ENCODE results near the gene SPATC1L.
A peak's percentile ranks its signal among the peaks of the same experiment; 100 is the strongest.
"Not testable (repeated sequence)": the region's sequence is repeated elsewhere in the genome, so short reads cannot be mapped to it uniquely, and the experiment has no call there.

The SPATC1L gene

DNA sequence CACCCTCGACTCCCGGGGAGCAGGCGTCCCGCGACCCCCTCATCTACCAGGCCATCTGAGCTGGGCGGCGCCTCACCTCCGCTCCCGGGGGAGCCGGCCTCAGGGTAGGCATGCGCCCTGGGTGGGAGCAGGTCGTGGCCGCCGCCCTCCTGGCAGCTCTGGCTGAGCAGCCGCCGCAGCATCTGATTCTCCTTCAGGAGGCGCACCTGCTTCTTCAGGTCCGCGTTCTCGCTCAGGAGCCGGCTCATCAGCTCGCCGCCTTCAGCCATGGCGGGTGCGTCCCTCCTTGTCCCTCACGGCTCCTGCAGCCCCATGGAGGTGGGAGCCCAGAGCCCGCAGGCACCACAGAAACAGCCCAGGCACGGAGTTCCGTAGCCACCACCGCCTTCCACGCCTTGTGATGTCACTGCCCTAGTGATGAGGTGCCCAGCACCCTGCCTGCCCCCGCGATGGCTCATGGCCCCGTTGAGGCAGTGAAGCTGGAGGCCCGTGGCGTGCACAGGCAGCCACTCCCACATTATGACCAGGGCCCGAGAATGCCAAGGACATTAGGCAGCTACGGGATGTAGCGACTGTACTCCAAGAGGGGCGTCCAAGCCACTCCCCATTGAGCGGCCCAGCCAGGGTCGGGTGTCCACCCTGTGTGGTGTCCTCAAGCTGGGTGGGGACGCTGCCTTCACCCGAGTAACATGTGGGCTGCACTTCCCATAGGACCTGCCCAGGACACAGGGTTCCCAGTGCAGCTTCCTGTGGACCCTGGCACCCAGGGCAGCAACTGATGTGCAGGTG lies 1.5 kb downstream of the SPATC1L start:
- DNase-seq (ENCODE audit: low read depth): no peak

DNA sequence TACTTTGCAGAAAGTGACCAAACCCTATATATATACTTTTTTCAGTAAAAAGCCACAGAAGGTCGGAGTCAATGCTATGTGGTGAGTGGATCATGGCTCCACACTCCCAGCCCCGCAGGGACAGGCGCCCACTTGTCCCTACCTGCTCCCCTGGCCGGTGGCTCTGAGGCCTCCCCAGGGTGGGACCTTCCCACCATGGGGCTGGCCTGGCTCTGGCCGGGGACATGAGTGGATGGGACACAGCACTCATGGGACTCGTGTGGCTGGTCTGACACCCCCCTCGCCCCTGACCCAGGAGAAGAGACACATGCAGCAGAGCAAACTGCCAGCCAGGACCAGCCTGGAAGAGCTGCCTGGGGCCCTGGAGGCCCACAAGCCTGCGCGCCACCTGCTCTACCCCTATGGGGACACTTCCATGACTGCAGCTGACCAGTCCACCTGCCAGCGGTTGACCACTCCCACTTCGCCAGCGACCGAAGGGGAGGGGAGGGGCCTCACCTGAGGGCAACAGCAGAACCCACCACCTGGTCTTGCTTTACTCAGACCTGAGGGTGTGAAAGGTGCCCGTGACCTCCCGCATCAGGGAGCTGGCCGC lies 2.2 kb downstream of the SPATC1L start:
- no peak for DNase-seq (ENCODE audit: low read depth)

DNA sequence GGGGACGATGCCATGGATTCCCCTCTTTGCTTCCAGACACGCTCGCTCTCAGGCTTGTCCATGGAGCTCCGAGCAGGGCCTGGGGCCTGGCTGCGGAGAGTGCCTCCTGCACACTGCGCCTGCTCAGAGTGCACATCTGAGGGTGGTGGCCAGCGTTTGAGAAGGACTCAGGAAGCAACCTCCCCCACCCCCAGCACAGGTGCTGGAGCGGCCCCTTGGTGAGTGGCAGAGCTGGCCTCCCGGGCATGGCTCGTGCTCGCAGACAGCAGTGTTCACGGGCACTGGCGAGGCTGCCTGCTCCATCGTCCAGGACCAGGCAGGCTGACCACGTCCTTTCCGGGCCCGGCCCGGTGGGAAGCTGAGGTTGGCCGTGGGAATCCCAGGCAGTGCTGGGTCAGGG lies 2.8 kb downstream of the SPATC1L start:
- DNase-seq (ENCODE audit: low read depth): no peak

DNA sequence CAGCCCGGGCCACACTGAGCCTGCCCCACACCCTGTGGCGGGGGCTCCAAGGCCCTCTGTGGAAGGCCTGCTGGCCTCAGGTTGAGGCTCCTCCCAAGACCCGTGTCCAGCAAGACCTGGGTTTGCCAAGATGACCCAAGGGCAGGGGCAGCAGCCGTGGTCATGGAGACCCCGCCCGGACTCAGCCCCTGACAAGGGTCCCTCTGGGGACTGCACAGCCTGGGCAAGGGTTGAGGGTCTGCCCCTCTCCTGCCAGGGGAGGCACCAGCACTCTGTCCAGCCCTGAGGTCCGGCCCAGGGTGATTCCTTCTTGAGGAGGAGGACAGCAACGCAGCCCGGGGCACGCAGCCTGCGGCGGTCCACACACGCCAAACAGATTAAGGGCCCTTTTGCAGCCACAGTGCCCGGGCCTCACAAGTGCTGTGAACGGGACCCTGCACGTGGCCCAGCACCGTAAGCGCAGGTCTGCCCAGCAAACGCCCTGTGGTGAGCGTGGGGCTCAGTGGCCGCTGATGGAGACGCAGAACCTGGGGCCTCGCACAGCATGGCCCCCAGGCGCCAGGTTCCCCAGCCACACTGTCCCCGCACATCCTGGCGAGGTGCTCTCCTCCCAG lies 3.4 kb downstream of the SPATC1L start:
- no peak for DNase-seq (ENCODE audit: low read depth)

DNA sequence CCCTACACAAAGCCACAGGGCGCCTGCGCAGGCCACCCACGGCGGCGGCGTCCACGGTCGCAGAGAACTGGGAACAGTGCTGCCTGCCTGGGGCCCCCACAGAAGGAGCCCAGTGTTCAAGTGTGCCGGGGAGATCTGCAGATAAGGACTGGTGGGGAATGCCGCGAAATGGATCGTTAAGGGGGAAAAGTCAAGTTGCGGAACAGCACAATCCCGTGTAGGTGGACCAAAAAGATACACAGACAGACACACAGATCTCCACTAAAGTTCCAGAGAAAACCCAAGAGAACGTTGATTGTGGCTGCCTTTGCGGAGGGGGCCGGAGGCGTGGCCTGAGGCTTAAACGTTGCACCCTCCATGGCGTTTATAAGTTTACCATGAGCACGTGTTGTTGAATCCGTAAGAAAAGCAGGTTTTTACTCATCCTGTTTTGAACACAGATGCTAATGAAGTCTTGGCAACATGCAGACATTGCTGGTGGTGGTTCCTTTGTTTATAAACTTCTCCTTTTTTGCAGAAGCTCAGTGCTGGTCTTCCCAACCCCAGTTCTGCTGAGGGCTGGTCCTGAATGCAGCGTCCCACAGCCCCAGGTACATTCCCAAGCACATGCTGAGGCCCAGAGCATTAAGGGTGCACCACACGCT lies 4.1 kb downstream of the SPATC1L start:
- DNase-seq (ENCODE audit: low read depth): no peak

DNA sequence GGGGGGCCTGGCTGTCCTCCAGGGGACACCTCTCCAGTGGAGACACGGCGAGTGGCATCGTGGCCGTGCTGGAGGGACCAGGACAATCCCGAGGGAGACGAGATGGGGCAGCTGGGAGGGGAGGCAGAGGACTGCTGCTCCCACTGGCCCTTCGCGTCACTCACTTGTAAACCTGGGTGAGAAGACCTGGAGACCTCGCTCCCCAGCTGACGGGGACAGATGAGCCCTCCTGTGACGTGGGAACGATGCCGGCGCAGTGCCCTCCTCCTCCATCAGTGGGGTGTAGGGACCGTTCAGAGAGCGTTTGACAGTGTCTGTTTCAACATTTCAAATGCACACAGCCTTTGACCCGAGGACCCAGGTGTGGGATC lies 4.6 kb downstream of the SPATC1L start:
- no peak for DNase-seq (ENCODE audit: low read depth)

DNA sequence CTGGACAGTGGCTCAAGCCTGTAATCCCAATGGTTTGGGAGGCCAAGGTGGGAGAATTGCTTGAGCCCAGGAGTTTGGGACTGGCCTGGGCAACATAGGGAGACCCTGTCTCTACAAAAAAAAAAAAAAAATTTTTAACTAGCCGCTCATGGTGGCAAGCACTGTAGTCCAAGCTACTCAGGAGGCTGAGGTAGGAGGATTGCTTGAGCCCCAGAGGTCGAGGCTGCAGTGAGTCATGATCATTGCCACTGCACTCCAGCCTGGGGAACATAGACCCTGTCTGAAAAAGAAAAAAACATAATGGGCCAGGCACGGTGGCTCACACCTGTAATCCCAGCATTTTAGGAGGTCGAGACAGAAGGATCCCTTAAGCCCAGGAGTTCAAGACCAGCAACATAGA lies 5.3 kb downstream of the SPATC1L start:
- no peak for DNase-seq (ENCODE audit: low read depth)

DNA sequence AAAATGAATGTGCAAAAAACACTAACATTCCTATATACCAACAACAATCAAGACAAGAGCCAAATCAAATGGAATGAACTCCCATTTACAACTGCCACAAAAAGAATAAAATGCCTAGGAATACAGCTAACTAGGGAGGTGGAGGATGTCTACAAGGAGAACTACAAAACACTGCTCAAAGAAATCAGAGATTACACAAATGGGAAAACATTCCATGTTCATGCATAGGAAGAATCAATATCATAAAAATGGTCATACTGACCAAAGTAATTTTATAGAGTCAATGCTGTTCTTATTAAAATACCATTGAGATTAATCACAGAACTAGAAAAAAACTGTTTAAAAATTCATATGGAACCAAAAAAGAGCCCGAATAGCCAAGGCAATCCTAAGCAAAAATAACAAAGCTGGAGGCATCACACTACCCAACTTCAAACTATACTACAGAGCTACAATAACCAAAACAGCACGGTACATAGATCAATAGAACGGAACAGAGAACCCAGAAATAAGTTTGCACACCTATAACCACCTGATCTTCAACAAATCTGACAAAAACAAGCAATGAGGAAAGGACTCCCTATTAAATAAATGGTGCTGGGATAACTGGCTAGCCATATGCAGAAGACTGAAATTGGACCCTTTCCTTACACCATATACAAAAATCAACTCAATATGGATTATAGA lies 7.7 kb downstream of the SPATC1L start:
- DNase-seq (ENCODE audit: low read depth): not testable (repeated sequence)

DNA sequence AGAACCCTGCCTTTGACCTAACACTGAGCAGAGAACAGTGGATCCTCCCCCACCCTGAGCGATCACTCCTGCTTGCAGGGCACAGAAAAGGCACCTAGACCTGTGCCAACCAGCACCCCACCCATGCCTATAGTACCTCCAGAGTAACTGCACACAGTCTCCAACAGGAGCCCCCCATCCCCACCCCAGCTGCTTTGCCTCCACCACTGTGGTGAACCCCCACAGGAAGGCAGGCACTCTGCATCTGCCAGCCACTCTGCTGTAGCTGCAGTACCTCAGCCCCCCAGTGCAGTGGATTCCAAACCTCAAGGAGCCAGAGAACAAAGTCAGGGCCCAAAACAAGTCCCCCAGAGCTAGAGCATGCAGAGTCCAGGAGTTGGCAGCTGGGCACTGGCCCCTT lies 10.7 kb downstream of the SPATC1L start:
- DNase-seq (ENCODE audit: low read depth): no peak

DNA sequence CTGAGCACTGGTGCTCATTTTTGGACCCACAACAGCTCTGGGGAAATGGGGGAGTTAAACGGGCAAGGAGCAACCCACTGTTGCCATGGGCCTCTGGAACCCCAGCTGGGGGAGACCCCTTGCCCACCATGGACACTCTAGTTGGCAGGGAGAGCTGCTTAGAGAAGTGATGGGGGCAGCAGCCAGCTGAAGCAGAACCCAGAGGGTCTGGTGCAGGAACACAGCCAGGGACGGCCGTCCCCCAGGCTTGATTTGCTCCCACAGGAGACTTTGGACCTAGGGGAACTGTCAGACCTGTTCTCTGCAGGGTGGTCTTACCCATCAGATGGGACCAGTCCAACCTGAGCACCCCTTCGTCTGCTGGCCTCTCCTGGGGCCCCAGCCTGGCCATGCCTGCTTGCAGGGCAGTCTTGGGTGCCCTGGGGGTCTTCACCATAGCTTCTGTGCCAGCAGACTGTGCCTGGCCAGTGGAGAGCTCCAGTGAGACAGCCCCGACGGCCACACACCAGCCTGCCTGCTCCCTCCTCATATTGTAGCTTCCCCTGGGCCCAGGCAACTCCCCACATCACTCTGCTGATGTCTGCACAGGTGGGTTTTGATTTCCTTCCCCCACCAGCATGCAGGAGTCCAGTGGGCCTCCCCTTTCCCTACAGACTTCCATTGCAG lies 11.3 kb downstream of the SPATC1L start:
- DNase-seq (ENCODE audit: low read depth): no peak

DNA sequence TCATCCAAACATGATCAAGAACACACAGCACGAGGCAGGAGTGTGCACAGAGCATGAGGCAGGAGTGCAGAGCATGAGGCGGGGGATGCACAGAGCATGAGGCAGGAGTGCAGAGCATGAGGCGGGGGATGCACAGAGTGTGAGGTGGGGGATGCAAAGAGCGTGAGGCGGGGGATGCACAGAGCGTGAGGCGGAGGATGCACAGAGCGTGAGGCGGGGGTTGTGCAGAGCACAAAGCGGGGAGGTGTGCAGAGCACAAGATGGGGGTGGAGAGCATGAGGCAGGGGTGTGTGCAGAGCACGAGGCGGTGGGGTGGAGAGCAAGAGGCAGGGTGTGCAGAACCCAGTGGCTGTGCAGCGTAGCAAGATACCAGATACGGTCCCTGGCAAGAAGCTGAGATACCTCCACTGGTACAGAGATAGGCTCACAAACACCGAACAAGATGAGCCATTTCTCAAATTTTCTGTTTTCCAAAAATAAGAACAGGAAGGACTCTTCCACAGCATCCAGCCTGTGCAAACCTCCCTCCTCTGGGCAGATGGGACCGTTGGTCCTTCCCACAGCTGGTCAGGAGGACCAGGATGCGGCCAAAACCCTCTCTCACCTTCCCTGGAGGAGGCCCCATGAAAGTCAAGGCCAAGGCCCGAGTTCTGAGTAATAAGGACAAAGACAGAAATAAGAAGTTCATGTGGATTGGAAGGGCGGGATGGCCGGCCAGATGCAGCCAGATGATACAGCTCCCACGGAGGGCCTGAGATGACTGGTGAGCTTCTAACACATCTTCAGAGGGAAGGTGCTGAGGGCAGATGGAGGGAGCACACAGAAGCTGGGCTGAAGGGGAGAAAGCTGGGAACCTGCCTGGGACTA lies 12.0 kb downstream of the SPATC1L start:
- no peak for DNase-seq (ENCODE audit: low read depth)

DNA sequence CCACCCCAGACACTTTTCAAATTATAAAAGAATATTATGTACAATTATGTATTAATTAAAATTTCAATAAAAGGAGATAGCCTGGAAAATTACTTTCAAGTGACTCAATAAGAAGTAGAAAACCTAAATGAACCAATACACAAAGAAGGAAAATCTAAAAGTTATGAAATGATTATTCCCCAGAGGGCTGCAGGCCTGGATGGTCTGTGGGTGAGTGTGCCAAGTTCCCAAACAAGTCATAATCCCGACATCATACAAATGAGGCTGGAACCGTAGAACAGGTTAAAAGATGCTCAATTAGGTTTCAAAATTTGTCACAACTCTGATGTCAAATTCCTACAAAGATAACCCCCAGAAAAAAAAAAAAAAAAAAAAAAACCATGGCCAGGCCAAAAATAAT lies 12.7 kb downstream of the SPATC1L start:
- DNase-seq (ENCODE audit: low read depth): peak; percentile 47

DNA sequence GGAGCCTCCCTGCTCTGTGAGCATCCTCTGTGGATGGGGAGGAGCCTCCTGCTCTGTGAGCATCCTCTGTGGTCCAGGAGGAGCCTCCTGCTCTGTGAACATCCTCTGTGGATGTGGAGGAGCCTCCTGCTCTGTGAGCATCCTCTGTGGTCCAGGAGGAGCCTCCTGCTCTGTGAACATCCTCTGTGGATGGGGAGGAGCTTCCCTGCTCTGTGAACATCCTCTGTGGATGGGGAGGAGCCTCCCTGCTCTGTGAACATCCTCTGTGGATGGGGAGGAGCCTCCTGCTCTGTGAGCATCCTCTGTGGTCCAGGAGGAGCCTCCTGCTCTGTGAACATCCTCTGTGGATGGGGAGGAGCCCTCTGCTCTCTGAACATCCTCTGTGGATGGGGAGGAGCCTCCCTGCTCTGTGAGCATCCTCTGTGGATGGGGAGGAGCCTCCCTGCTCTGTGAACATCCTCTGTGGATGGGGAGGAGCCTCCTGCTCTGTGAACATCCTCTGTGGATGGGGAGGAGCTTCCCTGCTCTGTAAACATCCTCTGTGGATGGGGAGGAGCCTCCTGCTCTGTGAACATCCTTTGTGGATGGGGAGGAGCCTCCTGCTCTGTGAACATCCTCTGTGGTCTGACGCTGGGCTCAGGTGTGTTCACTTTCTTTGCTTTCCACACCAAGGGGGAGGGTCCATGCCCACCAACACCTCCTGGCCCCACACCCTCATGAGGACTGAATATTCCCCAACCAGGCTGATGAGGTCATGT lies 13.6 kb downstream of the SPATC1L start:
- not testable (repeated sequence) for DNase-seq (ENCODE audit: low read depth)

DNA sequence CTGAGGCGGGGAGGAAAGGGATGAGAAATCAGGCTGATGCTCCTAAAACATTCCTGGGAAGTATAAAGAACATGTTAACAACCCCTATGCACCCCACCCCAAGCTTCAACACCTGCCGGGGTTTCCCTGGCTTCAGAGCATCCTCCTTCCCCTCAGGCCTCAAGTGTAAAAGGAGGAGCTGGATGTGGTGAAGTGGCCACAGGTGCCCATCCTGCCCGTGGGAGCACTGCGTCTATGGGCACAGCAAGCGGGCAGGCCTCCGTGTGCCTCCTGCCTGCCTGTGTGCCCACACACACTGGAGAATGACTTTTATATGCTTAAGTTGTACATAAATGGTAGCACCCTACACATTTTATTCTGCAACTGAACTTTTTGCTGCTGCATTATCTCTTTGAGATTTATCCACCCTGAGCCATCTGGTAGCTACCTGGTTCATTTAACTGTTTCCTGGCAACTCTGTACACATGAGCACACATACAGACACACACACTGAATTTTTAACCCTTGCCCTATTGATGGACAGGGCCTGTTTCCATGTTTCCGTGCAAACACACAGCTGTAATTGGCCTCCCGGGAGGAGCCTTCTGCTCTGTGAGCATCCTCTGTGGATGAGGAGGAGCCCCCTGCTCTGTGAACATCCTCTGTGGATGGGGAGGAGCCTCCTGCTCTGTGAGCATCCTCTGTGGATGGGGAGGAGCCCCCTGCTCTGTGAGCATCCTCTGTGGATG lies 15.4 kb downstream of the SPATC1L start:
- no peak for DNase-seq (ENCODE audit: low read depth)

DNA sequence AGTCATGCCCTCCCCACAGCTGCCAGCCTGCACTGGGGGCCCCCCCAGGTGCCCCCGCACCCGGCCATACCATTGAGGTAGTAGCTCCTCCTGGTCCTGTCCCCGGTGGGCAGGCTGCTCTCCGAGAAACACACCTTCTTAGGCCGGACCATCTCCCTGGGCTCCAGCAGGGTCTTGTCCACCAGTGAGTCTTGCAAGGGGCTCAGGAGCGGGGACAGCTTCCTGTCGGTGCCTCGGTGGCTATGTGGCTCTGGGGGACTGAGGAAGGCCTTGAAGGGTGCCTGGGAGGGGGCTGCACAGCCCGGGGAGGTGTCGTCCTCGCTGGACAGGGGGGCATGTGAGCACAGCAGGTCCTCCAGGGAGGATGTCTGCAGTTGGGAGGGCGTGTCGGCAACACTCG lies 16.0 kb downstream of the SPATC1L start:
- no peak for DNase-seq (ENCODE audit: low read depth)

DNA sequence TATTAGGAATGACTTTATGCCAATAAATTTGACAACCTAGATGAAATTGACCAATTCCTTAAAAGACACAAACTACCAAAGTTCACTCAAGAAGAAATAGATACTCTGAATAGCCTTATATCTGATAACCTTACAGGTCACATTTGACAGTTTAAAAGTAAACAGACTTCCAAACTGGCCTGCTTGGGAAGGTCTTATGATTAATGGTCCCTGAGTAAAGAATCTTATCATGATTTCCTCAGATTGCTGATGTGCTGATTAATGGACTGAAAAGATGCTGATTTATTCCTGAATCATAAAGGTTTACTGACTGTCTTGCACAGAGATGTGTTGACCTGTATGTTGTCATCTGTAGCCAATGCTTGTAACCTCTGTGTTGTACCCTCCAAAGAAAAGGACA lies 19.2 kb downstream of the SPATC1L start:
- DNase-seq (ENCODE audit: low read depth): no peak

DNA sequence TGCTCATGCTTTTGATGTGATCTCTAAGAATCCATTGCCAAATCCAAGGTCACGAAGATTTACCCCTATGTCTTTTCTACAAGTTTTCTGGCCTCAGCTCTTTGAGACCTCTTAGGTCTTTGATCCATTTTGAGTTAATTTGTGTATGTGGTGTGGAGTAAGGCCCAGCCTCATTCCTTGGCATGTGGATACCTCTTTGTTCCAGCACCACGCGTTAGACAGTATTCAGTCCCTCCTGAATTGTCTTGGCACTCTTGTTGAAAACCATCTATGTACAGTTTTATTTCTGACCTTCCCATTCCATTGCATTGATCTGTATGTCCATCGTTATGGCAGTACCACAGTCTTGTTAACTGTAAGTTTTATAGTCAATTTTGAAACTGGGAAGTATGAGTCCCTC lies 20.9 kb downstream of the SPATC1L start:
- no peak for DNase-seq (ENCODE audit: low read depth)

DNA sequence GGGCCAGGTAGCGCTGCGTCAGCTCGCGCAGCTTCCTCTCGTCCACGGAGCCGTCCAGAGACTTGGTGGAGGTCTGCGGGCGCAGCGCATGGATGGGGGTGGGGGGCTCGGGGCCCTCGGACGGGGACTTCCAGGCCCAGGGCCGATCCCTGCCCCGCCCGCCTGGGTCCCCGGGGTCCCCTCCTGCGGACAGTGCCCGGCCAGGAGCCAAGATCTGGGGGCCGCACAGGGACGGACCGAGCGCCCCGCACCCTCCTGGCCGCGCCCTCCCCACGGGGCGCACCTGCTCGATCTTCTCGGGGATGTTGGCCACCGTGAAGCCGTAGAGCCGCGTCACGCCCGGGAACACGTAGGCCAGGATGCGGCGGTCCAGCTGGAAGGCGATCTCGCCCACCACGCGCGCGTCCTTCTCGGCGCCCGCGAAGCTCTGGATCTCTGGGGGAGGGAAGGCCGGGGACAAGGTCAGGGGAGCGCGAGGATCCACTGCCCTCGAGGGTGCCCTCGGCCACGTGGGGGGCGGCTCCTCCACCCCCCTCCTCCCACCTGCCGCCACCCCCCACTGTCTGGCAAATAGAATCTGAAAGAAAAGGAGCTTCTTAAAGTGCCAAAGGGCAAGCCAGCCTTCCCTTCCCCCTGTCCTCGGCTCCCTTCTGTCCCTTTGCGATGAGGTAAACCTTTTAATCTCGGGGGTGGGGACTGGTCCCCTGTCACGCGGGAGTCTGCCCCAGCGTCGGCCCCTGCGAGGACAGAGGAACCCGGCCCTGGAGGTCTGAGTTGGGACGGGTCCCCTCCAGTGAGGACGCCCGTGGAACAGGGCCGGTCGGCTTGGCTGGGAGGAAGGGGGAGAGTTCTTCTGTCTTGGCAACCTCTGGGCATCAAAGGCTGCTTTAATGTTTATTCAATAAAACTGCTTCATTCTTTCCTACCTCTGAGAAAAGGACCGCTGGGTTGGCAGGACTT lies 22.3 kb downstream of the SPATC1L start:
- no peak for DNase-seq (ENCODE audit: low read depth)
